CD4-positive, alpha-beta T cell treated with Interleukin-17A for 4 hours (primary cell): ENCODE data around the gene CACNA2D1.

Experiments
- DNase-seq: peaks from one replicate; pipeline ENCODE4 v3.0.0-alpha.2; 2020; ENCODE audit warnings: mixed read lengths

Gene CACNA2D1

GRCh38 chr7:81929386-81929785, 514.2 kb downstream of the CACNA2D1 start:
- no peak for DNase-seq

DNA sequence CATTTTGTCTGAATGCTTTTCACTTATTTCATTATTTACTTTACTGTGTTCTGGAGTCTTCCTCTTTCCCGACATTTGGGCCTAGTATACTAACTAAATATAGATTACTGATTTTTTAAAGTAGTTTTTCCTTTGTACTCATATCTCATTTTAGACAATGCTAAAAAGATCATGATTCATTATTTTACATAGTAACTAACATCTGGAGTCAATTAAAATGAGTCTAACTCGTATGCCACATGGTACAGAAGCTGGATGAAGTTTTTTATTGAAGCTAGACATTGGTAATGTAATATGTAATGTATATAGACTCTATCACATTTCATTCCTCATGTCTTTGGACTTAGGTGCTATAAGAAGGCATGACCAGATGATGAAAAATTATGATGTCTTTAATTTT, 517.4 kb downstream of the CACNA2D1 start:
- no peak for DNase-seq

GRCh38 chr7:81925530-81925929, 518.0 kb downstream of the CACNA2D1 start:
- no peak for DNase-seq

DNA sequence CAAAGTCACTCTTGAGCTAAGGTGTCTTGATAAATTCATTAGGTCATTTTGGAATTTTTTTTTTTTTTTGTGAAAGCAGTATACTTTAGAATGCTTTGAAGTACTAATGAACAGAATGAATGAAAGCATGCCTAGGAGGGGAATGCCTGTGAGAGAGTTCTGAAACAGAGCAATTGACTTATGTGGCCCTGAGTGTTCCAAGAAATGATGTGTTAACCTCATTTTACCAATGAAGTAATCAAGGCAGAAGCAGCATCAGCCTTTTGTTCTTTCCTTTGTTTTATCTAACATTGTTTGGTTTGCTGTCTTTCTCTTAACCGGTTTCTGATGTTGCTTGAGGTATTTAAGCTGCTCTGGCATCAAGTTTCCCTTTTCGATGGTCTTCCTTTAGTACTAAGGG, 519.1 kb downstream of the CACNA2D1 start:
- no peak for DNase-seq

GRCh38 chr7:81919494-81919893, 524.1 kb downstream of the CACNA2D1 start:
- no peak for DNase-seq

- DNase-seq, result no peak
Observed at GRCh38 chr7:81908220-81908619, 535.4 kb downstream of the CACNA2D1 start.

DNA sequence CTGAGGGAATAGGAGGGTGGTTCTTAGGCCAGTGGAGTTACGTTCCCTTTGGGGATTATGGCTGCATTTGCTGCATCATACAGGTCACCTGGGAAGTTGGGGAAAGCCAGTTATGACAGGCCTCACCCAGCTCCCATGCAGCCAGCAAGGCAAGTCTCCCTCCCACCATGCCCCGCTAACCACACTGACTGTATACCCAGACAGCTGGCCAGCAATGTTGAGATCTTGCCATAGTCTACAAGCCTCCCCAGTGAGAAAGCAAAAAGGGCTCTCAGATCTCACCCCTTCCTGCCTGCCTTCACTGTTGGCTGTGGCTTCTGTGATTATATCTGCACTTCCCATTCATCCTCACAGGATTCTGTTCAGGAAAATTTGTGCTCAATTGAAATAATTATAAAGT, 540.5 kb downstream of the CACNA2D1 start:
- no peak for DNase-seq

GRCh38 chr7:81902536-81902935, 541.0 kb downstream of the CACNA2D1 start:
- DNase-seq, result no peak
